Measurements from ENCODE around the gene MRPL9.
A peak's percentile ranks its signal among the peaks of the same experiment; 100 is the strongest.

Gene MRPL9

GRCh38 chr1:151762941-151763921 lies at the start of gene MRPL9:
Gene MRPL9, minus strand, starts transcription at chr1:151763496. Its CDS starts 17 bp downstream, at chr1:151763479.
- peak; percentile 75 to 93 for DNase-seq

- peak in 1 of 2 experiments; percentile 48 for DNase-seq
These were observed 47.9 kb upstream of the MRPL9 start for GRCh38 chr1:151811181-151811580.

GRCh38 chr1:151809985-151810556 lies 46.8 kb upstream of the MRPL9 start:
- no peak for DNase-seq

DNA sequence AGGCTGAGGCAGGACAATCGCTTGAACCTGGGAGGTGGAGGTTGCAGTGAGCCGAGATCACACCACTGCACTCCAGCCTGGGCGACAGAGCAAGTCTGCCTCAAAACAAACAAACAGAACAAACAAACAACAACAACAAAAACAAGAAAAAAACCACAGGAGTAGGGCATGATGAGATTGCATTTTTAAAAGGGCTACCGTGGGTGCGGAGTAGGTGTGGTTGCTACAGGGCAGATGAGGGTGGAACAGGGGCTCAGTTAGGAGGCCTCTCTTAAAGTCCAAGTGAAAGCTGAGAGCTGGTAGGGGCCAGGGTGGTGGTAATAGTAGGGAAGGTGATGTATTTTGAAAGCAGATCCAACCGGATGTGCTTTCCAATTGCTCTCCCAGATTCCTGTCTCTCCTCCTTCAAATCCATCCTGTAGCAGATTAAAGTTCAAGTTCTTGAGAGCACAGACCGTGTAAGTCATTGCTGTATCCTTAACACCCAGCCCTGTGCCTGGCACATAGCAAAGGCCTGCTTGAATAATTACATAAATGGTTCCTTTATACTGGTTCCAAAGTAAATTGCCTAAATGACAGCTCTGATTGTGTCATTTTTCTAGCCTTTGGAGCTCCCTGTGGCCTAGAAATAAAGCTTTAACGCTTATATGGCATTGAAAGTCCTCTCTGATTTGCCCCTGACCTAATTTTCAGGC lies 46.1 kb upstream of the MRPL9 start:
- no peak for DNase-seq

DNA sequence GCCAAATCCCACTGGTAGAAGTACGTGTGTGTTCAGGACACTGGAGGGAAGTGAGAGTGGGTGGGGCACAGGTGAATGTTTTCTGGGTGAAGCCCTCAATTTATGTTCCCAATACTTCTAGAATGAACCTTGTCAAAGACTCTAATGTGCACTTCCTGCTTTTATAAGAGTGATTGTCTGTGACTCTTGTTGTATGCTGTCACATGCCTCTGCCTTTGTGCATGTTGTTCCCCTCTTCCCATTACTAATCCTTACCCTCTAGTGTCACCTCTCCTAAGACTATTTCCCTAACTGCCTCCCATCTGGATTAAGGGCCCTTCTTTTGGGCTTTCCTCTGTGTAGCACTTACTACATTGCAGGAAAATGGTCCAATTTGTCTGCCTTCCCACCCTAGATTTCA lies 44.5 kb upstream of the MRPL9 start:
- DNase-seq, result no peak

DNA sequence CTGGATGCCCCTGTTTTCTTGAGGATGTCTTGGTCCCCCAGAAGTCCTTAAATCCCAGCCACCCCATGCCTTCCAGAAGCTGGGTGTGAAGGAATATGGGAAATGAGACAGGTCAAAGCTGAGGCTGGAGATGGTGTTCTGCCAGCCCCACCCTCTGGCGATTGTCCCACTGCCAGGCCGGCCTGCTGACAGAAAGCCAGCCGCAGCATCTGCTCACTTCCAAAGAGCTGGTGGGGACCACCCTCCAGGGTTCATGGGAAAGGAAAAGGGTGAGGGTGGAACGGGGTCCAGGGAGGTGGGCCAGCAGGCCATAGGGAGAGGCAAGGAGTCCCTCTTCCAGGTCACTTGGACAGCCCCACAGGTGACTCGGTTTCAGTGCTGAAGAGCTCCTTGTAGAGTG lies 43.8 kb upstream of the MRPL9 start:
- DNase-seq, result peak in 1 of 2 experiments; percentile 32

- no peak for DNase-seq
These were observed 42.9 kb upstream of the MRPL9 start for GRCh38 chr1:151806170-151806569.

GRCh38 chr1:151805066-151805820 lies 41.9 kb upstream of the MRPL9 start, which contains the start of gene LINGO4:
Gene LINGO4, minus strand, starts transcription at chr1:151805419. Its CDS starts 2,715 bp downstream, at chr1:151802704.
- DNase-seq, result no peak

GRCh38 chr1:151803915-151804314 lies 40.6 kb upstream of the MRPL9 start:
- no peak for DNase-seq

DNA sequence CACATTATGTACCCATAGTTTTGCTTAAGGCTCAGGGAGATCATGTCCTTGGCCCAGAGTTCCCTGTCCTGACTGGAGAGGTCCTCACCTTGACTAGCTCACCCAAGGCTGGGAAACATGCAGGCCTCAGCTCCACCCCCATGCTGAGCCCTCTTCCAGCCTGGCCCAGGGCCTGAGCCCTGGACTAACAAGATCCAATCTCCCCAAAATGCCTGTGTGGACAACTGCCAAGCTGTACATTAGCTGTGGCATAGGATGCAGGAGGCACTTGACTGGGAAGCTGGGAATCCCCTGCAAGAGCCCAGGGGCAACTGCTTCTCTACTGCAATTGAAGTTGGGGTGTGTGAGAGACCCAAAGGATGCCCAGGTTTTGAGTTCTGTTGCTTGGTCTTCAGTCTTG lies 39.9 kb upstream of the MRPL9 start:
- DNase-seq, result no peak

GRCh38 chr1:151802372-151802771 lies 39.1 kb upstream of the MRPL9 start:
- no peak for DNase-seq

- DNase-seq, result no peak
These were observed 38.5 kb upstream of the MRPL9 start for GRCh38 chr1:151801846-151802245.

GRCh38 chr1:151801310-151801820 lies 38.1 kb upstream of the MRPL9 start:
- DNase-seq, result no peak

- no peak for DNase-seq
These were observed 37.5 kb upstream of the MRPL9 start for GRCh38 chr1:151800830-151801229.

DNA sequence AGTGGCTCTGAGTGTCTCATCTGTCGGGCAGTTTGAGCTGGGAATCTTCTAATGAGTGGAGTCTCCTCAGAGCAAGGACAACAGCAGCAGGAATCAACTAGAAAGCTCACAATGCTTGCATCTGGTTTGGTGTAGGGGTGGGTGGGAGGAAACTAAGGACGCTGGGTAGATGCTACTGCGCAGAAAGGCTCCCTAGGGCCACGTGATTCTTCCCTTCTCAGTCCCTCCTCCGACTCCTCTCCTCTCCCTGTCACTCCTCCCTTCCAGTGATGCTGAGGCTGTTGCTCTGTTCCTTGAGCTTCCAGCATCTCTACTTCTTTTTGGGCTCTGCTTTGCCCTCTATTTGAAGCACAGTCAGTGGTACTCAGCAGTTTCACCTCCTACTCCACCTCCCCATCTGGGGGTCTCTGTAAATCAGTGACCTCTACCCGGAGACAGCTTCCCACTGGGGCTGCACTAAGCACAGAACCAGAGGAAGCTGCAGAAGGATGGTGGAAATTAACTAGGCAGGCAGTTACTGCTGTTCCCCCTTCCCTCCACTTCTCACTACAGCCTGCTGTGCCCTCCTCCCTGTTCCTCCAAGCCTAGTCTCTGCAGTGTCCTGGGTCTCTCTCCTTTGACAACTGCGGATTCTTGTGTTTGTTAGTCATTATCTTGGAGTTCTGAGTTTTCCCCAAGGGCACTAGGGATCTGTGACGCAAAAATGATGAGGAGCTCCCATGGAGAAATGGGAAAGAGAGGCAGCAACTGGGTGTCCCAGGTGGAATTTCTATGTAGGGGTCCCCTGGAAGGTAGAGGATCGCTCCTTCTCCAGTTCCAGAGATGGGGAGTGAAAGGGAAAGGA lies 36.1 kb upstream of the MRPL9 start:
- DNase-seq, result no peak

DNA sequence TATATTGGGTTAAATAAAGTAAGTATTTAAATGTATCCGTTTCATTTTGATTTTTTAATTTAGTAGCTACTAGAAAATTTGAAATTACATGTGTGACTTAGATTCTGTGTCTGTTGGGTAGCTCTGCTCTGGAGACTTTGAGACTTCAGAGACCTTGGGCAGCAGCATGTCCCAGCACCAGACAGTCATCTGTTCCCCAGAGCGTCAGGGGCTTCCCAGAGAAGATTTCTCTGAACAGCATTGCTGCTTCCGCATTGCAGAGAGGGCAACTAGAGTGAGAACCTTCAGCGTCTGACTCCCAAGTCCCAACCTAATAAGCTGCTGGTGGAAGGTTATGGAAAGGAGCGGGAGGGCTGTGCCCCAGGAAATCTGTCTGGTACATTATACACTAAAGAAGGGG lies 35.3 kb upstream of the MRPL9 start:
- DNase-seq, result no peak

DNA sequence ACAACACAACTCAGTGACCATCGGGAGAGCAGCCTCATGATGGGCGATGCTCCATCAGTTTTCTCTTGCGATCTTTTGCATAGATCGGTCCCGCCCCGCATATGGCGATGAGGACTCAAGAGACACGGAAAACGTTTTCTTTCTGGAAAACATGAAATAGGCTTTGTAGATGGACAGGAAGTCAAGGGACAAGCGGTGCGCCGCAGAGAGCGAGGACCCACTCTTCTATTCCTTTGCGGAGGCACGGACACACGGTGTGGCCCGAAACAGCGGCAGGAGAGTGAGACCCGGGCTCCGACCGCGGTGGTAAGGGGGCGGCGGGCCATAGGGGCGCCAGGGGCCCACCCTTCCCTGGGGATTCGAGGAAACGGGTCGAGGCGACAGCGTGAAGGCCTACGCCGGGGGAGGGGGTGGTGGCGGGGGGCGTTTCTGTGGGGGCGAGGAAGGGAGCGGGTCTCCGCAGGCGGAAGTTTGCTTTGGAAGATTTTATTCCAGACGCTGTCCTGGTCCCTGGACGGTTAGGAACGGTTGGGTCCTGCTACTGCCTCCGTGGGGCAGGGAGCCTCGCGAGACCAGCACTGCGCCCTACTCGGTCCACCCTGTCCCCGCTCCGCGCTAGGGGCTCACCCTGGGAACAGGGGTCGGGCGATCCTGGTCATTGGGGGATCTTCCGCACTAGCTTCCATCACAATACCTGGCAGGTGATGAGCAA lies 27.8 kb upstream of the MRPL9 start:
- no peak for DNase-seq

- peak; percentile 98 to 99 for DNase-seq
These were observed 27.0 kb upstream of the MRPL9 start, which contains the start of gene TDRKH for GRCh38 chr1:151790071-151790939. Gene TDRKH, minus strand, starts transcription at chr1:151790500. Its CDS starts 7,478 bp downstream, at chr1:151783022.

DNA sequence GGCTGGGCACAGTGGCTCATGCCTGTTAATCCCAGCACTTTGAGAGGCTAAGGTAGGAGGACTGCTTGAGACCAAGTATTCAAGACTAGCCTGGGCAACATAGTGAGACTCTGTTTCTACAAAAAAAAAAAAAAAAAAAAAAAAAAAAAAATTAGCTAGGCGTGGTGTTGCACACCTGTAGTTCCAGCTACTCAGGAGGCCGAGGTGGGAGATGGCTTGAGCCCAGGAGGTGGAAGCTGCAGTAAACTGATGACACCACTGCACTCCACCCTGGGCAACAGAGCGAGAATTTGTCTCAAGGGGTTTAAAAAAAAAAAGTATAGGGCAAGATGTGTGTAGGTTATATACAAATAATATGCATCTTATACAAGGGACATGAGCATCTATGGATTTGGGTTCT lies 24.4 kb upstream of the MRPL9 start:
- DNase-seq, result no peak

GRCh38 chr1:151783796-151784195 lies 20.5 kb upstream of the MRPL9 start:
- no peak for DNase-seq
